NCI-H187 (cell line): ENCODE results near the gene PKMYT1.
A peak's percentile ranks its signal among the peaks of the same experiment; 100 is the strongest.

Experiments used
- DNase-seq, 2 experiments: peaks; one replicate each; lab custom pipeline; 2025; lab: John Stamatoyannopoulos, UW

Gene PKMYT1

DNA sequence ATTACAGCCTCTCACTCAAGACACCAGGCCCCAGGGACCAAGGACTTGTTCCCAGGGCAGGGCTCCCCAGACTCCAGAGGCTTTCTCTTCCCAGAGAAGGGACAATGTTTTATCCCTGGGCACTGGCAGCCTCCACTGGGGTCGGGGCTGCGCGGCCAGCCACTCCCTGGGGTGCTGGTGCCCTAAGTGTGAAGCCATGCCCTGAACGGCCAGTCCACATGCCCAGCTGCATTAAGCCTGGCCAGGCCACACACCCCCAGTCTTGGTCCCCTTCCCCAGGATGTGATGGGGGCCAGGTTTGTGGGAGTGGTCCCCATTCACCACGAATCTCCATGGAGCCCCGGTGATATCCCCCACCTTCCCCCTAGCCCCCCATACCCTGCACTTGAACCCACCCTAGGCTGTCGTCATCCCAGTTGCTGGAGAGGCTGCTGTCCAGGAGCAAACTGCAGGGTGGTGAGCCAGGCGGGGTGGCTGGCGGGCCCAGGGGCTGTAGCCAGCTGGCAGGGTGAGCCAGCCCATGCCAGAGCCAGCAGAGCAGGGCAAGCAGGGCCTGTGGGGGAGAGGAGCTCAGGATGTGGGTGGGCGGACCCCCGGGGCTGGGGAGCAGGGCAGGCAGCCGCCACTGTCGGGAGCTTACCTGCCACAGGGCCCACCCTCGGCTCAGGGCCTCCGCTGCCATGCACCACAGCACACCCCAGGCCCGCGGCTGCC is 6.5 kb downstream of the PKMYT1 start:
- DNase-seq = no peak

DNA sequence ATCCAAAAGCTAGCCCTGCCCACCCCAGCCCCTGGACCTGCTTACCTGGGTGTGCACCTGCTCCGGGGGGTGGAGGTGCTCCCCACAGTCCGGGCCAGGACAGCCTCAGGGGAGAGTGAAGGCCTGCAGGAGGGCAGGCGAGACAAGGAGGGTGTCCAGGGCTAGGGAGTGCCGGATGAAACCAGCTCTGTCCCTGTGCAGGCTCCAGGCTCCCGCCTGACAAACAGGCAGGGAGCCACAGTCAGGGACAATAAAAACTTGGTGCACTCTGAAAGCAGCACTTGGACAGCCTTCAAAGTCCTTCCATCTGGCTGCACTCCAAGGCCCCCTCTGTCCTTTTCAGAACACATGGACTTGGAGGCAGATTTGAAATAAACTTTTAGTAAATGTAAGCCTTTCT is 7.2 kb downstream of the PKMYT1 start:
- no peak for DNase-seq

DNA sequence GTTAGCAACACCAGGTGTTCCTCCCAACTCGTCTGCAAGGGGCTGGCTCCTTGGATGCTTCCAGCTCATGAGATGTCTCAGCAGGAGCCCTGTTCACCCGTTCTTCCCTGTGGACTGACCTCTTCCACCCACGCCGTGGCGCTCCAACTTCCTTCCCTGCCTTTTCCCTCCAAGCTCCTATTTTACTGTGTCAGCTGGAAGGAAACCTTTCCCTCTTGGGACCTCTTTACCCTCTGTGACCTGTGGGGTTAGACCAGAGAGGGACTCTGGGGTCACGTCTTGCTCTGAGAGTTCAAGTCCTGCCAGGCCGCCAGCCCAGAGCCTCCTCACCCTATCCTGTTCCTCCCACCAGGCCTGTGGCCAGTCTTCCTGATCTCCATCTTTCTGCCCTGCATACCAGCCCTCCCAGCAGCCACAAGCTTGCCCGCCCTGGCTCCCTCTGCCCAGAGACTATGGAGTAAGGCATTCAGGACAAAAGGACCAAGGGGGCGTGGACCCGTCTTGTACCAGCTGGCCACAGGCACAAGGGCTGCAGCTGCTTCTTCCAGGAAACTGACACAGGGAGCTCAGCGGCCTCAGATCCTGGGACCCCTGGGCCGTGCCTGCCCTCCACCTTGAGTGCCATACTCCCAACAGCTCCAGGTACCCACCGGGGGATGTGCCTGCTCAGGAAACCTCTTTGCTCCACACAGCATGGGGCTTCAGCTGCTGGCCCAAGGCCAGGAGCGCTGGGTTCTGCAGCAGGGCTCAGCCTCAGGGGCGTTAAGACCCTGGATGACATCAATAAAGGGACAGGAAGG is 8.1 kb downstream of the PKMYT1 start:
- no peak for DNase-seq

DNA sequence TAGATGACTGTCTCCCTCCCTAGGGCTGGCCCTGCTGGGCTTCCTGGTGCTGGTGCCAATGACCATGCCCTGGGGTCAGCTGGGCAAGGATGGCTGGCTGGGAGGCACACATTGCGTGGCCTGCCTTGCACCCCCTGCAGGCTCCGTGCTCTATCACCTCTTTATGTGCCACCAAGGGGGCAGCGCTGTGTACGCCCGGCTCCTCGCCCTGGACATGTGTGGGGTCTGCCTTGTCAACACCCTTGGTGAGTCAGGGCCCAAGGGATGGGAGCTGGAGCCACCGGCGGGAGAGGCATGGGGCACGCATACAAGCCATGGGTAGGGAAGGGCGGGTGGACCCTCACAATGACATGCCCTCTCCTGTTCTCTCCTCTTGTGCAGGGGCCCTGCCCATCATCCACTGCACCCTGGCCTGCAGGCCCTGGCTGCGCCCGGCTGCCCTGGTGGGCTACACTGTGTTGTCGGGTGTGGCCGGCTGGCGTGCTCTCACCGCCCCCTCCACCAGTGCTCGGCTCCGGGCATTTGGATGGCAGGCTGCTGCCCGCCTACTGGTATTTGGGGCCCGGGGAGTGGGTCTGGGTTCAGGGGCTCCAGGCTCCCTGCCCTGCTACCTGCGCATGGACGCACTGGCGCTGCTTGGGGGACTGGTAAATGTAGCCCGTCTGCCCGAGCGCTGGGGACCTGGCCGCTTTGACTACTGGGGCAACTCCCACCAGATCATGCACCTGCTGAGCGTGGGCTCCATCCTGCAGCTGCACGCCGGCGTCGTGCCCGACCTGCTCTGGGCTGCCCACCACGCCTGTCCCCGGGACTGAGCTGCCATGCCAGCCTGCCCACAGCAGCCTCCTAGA is 8.9 kb downstream of the PKMYT1 start:
- no peak for DNase-seq

DNA sequence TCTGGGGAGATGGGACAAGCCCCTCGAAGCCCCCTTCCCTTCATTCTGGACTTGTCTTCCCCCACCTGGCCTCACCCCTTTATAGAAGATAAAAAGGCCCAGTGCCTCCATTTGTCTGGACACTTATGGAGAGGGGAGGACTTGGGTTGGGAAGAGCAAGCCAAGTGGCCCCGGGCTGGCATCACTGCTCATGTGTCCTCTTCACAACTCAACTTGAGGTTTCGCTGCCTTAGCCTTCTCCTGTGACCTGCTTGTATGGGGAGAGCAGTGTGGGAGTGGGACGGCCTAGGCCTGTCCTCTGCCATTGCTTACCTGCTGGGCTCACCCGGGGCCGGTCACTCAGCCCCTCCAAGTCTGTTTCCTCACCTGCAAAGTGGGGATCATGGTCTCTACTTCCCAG is 9.7 kb downstream of the PKMYT1 start:
- no peak for DNase-seq

DNA sequence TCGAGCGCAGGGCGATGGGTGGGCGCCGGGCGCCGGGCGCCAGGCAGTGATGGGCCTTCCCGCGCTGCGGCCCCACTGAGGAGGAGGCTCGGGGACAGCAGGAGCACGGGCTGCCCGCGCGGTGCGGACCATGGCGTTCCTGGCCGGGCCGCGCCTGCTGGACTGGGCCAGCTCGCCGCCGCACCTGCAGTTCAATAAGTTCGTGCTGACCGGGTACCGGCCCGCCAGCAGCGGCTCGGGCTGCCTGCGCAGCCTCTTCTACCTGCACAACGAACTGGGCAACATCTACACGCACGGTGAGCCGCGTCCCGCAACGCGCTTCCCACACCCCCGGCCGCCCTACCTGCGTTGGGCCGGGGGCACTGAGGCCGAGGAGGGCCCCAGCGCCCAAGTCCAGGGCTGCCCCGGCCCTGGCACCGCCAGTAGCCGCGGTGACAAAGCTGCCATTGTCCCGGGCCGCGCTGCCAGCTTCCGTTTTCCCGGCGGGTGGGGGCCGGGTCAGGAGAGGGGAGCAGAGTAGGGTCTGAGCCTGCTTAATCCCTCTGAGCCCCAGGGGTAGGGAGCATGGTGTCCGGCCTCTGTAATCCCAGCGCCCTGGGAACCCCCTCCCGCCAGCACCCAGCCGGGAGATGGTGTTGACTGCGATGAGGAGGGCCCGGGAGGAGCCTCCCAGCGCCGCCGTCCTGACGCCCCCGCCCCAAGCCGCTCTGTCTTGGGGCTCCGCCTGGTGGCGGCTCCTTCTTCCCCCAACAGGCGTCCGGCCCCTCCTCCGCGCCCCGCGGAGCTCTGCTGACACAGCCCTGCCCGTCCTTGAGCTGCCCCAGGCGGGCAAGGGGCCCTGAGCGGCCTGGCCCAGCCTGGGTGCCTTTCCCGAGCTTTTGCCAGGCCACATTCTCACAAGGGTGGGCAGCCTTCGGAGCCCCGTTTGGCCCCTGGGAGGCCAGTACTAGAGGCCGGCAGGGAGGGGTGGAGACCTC is 10.4 kb downstream of the PKMYT1 start:
- DNase-seq = peak; percentile 39 to 67

DNA sequence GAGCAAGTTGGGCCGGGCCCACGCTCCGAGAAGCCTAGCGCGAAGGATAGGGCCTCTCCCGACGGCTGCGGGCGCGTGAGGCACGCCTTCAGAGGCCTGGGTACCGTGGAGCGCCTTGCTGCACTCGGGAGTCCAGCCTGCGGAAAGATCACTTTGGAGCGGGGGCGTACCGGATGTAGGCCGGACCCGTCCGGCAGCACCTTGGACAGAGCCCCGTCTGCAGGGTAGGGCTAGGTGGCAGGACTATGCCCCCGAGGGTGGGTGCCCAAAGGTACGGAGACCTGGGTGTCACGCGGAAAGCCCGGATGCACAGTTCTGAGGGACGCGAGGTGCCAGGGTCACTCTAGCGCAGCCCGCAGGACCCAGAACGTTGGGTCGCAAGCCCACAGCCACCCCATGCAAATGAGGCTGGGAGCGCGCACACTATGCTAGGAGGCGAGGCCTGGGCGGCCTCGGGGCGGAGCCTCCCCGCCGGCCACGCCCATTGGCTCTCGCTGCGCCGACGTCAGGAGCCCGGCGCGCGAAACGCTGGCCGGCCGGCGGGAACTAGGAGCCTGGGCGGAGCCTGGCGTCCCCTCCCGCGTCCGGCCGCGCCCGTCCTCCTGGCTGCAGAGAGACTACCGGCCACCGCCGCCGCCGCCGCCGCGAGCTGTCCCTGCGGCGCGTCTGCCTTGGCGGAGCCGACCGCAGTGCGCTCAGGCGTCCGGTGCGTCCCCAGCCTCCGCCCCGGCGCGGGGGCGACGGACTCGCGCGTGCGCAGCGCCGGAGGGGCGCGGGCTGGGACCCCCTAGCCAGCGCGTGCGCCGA is 11.3 kb downstream of the PKMYT1 start, which contains the start of gene PAQR4:
Gene PAQR4, plus strand, starts transcription at position 611 of the 807 bp plus-strand sequence. CDS start 327 bp downstream, outside the sequence.
- DNase-seq = peak; percentile 92 to 95

DNA sequence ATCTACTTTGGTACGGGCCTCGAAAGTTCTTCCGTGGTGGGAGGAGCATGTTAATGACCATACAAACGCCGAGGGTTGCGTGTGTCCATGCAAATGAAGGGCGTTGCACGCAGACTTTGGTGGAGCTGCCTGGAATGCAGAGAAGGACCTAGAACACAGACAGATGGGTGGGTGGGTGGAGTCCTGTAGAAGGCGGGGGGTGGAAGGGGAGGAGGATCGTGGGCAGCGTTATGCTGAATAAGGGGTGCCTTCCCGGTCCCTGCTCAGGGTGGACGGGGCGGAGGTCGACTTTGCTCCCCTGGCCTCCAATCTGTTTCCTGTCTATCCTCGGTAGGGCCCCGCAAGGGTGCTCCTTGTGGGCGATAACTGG is 11.9 kb downstream of the PKMYT1 start:
- no peak for DNase-seq

DNA sequence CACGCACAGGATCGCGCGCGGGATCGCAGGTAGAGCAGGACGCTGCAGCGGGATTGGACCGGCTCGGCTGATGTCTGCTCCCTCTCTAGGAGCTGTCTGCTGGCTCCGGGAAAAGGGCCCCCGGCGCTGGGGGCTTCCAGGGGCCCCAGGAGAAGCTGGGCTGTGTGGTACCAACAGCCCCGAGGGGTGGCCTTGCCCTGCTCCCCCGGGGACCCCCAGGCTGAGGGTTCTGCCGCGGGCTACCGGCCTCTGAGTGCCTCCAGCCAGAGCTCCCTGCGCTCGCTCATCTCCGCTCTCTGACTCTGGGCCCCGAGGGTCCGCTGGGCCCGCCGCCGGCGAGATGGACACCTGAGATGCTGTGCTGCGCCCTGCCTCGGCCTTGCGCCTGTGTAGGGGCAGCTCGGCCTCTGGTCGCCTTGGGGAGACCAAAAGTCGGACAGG is 12.5 kb downstream of the PKMYT1 start:
- no peak for DNase-seq

DNA sequence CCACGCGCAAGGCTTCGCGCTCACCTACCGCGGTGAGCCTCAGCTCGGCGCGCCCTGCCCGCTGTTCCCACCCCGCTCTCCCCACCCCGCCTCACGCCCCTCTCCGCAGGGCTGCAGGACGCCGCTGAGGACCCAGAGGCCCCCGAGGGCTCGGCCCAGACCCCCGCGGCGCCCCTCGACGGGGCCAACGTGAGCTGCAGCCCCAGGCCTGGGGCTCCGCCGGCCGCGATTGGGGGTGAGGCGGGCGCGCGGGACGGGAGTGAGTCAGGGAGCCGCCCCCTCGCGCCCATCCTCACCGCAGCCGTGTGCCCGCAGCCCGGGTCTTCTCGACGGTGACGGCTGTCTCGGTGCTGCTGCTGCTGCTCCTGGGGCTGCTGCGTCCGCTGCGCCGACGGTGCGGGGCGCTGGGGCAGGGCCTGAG is 13.0 kb downstream of the PKMYT1 start:
- DNase-seq = no peak

DNA sequence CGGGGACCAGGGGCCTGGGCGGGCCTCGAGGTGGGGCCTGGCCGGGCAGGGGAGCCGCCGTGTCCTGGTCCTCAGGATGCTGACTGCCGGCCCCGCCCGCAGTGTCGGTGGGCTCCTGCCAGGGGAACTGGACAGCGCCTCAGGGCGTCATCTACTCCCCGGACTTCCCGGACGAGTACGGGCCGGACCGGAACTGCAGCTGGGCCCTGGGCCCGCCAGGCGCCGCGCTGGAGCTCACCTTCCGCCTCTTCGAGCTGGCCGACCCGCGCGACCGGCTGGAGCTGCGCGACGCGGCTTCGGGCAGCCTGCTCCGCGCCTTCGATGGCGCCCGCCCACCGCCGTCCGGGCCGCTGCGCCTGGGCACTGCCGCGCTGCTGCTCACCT is 13.4 kb downstream of the PKMYT1 start:
- DNase-seq = no peak

DNA sequence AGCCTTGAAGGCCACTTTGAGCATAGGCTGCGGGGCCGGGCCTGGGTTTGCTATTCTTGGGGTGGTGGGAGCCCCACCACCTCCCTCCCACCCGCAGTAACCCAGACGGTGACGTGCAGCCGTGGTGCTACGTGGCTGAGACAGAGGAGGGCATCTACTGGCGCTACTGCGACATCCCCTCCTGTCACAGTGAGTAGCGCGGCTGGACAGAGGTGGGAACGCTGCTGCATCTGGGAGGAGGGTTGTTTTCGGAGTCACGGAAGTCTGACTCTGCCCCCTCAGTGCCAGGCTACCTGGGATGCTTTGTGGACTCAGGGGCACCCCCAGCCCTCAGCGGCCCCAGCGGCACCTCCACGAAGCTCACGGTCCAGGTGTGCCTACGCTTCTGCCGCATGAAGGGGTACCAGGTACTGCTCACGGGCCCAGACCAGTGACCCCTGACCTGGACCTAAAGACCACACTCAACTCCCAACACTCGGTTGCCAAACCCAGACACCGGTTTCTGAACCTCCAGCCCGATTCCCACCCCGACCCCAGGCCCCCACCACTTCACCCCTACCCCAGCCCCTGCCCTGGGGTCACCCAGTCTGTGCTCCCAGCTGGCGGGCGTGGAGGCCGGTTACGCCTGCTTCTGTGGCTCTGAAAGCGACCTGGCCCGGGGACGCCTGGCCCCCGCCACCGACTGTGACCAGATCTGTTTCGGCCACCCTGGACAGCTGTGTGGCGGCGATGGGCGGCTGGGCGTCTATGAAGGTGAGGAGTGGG is 14.0 kb downstream of the PKMYT1 start:
- no peak for DNase-seq

DNA sequence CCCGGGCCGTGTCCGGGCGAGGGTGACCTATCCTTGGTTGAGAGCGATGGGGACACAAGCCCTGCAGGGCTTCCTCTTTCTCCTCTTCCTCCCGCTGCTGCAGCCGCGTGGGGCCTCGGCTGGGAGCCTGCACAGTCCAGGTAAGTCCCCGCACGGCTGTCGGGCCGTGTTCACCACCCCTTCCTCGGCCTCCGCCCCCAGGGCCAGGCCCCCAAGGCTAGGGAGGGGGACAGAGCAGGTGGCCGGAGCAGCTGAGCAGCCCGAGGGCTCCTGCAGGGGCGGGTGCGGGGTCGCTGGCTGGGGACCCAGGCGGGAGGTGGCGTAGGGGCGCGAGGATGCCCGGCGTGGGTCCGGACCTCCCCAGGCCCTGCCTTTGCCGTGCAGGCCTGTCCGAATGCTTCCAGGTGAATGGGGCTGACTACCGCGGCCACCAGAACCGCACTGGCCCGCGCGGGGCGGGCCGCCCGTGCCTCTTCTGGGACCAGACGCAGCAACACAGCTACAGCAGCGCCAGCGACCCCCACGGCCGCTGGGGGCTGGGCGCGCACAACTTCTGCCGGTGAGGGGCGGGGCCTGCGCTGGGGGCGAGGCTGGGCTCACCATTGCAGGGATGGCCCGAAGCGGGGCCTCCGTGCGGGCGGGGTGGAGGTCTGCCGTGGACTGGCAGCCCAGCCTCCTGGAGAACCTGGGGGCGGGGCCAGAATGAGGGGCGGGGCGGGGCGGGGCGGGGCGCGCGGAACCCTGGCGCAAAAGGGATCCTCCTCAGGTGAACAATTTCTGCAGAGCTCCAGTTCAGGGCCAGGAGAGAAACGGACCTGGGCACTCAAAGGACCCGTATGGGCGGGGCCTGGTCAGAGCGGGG is 15.5 kb downstream of the PKMYT1 start:
- peak; percentile 70 to 74 for DNase-seq

DNA sequence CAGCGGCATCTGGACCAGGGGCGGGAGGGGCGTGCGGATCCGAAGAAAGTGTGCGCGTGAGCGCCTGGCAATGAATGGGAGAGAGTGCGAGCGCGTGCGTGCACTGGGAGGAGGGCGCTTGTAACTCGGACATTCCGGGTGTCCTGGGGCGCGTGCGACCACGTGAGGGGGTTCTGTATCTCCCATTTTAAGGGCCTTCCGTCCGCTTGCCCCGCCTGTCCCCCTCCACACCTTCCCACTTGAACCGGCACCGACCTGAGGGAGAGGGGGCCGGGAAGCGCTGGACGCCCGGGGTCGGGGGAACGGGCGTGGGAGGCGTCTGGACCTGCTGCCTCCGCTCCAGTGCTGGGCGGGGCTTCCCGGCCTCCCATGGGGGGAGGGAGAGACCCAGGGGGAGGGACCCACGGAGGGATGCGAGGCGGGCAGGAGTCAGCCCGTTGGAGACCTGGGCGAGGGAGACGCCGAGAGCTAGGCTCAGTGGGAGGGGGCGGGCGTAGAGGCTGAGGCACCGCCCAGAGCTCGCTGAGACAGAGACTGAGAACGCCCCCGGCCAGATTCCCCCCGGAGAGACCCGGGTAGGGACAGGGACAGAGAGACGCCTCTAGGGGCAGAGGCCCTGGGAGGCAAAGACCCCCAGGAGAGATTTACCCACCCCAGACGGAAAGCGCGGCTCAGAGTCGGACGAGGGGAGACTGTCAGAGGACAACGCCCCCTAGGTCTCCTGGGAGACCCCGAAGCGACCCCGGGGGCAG is 16.3 kb downstream of the PKMYT1 start, which contains the start of gene KREMEN2:
Gene KREMEN2, plus strand, starts transcription at position 553 of the 752 bp plus-strand sequence. CDS start 246 bp downstream, outside the sequence.
- peak in 1 of 2 experiments; percentile 71 for DNase-seq

DNA sequence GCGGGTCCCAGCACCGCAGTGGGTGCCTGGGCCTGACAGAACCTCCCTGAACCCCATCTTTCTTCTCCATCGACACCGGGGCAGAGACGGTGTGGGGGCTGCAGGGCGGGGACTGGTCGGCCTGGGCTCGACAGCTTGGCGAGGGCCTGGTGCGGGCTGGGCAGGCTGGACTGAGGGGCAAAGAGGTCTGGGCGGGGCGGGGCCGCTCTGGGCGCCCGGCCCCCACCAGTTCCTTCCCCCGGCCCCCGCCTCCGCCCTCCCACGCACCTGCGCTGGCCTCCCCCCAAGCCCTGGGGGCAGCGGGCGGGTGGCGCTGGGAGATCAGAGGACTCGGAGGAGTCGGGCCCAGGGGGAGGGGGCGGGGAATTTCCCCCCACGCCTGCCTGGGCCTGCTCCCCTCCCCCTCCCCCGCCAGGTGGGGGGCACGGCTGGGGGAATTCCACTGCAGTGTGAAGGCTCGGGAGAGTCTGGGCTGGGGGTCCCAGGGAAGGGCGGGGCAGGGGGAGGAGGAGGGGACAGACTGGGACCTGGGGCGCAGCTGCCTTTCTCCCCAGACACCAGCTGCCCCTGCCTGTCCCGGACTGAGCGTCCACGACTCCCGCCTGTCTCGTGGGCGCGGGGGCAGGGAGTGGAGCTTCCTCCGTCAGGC is 17.0 kb downstream of the PKMYT1 start:
- DNase-seq = no peak

DNA sequence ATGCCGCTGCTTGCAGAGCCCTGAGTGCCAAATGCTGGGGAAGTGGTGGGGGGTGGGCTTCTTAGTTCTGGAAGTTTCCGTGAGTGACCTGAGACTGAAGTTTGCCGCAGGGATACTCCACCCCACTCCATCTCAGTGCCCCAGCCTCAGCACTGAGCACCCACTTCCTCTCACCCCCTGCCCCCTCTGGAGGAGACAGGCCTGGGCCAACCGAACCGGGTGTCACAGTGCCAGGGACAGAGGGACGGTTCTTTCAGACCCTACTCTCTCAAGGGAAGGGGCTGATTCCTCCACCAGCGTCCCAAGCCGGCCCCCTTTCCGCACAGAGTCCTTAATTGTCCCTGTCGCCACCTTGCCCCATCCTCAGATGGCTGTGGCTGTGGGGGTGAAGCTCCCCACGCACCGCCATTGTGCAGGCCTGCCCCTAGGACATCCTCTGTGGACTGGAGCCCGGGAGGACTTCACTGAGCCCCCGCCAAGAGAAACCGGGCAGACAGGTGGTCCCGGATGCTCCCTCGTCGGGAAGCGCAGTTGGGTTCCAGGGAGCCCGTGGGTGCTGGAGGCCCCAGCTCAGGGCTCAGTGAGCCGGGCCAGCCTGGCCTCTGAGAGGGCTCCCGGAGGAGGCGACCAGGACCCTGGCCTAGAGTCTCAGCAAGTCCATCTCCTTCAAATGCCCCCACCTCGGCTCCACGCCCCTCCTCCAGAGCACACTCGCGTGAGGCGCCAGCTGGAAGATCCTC is 17.7 kb downstream of the PKMYT1 start:
- no peak for DNase-seq
